Activated T-helper 2 cell treated with anti-CD3 and anti-CD28 coated beads, Interferon-gamma antibody, Interleukin-2, Interleukin-4, amounts not matched to agents 10 μg/mL and 5 μg/mL and 100 μg/mL, durations not matched to agents 14 hours and 24 hours and 36 hours (primary cell): Measurements from ENCODE around the gene UBTD2. TPM values are rescaled to one million over a fixed set of nuclear protein-coding genes. Genes with fewer than 3 reads are reported as not detected.

Experiments used
- DNase-seq: peaks from one replicate; pipeline ENCODE4 v3.0.0; 2021; ENCODE audit warnings: low spot score
- H3K27ac Mint-ChIP-seq: one replicate; pipeline ENCODE4 v1.8.0; 2021; ENCODE audit warnings: mixed read lengths
- H3K27me3 Mint-ChIP-seq: one replicate; pipeline ENCODE4 v1.8.0; 2021; ENCODE audit warnings: low read depth, mixed read lengths
- H3K36me3 Mint-ChIP-seq: one replicate; pipeline ENCODE4 v1.8.0; 2021; ENCODE audit warnings: low read depth, mixed read lengths
- H3K4me1 Mint-ChIP-seq: one replicate; pipeline ENCODE4 v1.8.0; 2021; ENCODE audit warnings: low read depth, mixed read lengths
- H3K4me3 Mint-ChIP-seq: one replicate; pipeline ENCODE4 v1.8.0; 2021; ENCODE audit warnings: low read depth, mild to moderate bottlenecking, moderate library complexity, mixed read lengths
- H3K9me3 Mint-ChIP-seq: one replicate; pipeline ENCODE4 v1.8.0; 2021; ENCODE audit warnings: mixed read lengths
- intact Hi-C: fragments of 100-400 bp; cut with micrococcal nuclease; formaldehyde crosslinking; loops from one replicate; pipeline ENCODE4 v1.15.1; 2023
- total RNA-seq: library from RNA; stranded (reverse); gene quantifications from 2 replicates; pipeline ENCODE4 v1.2.3, GENCODE V29; 2022

UBTD2 gene
- total RNA-seq, 1 donor from 2014 or later = 6.6 TPM

GRCh38 chr5:172266676-172267092, 16.9 kb downstream of the UBTD2 start:
- DNase-seq = no peak
- no peak overlapping the region for H3K4me3 Mint-ChIP-seq
- no peaks in the 10 kb centered on the region for H3K27me3 Mint-ChIP-seq
- no peak overlapping the region for H3K27ac Mint-ChIP-seq
- intact Hi-C loops = no loop called here
- peaks cover 4% of the 10 kb centered on the region for H3K4me1 Mint-ChIP-seq
- peaks cover 5% of the 10 kb centered on the region for H3K36me3 Mint-ChIP-seq
- no peaks in the 10 kb centered on the region for H3K9me3 Mint-ChIP-seq

GRCh38 chr5:172266071-172266675, 17.4 kb downstream of the UBTD2 start:
- no peaks in the 10 kb centered on the region for H3K9me3 Mint-ChIP-seq
- no peaks in the 10 kb centered on the region for H3K27me3 Mint-ChIP-seq
- no peak overlapping the region for H3K4me3 Mint-ChIP-seq
- H3K36me3 Mint-ChIP-seq = peaks cover 5% of the 10 kb centered on the region
- no peak for DNase-seq
- intact Hi-C loops = no loop called here
- peaks cover 4% of the 10 kb centered on the region for H3K4me1 Mint-ChIP-seq
- no peak overlapping the region for H3K27ac Mint-ChIP-seq

- Mint-ChIP-seq H3K4me3 (no peak overlapping the region), H3K4me1 (peaks cover 4% of the 10 kb centered on the region), H3K36me3 (peaks cover 9% of the 10 kb centered on the region), H3K9me3 (peaks cover 4% of the 10 kb centered on the region), H3K27me3 (no peaks in the 10 kb centered on the region), H3K27ac (no peak overlapping the region)
- intact Hi-C loops = no loop called here
- no peak for DNase-seq
Measured at GRCh38 chr5:172264815-172265395, 18.7 kb downstream of the UBTD2 start.

- H3K27me3 Mint-ChIP-seq = no peaks in the 10 kb centered on the region
- H3K4me1 Mint-ChIP-seq = no peaks in the 10 kb centered on the region
- H3K9me3 Mint-ChIP-seq = peaks cover 42% of the 10 kb centered on the region
- H3K27ac Mint-ChIP-seq = no peak overlapping the region
- no peak overlapping the region for H3K4me3 Mint-ChIP-seq
- no peak for DNase-seq
- intact Hi-C loops = no loop called here
- peaks cover 48% of the 10 kb centered on the region for H3K36me3 Mint-ChIP-seq
Measured at GRCh38 chr5:172255444-172255843, 28.1 kb downstream of the UBTD2 start.

GRCh38 chr5:172252501-172252900, 31.1 kb downstream of the UBTD2 start:
- intact Hi-C loops = no loop called here
- no peak overlapping the region for H3K27ac Mint-ChIP-seq
- no peaks in the 10 kb centered on the region for H3K4me1 Mint-ChIP-seq
- no peak for DNase-seq
- H3K27me3 Mint-ChIP-seq = no peaks in the 10 kb centered on the region
- peaks cover 29% of the 10 kb centered on the region for H3K9me3 Mint-ChIP-seq
- H3K36me3 Mint-ChIP-seq = peaks cover 42% of the 10 kb centered on the region
- no peak overlapping the region for H3K4me3 Mint-ChIP-seq

- no peak for DNase-seq
- no peak overlapping the region for H3K4me3 Mint-ChIP-seq
- H3K4me1 Mint-ChIP-seq = no peaks in the 10 kb centered on the region
- H3K36me3 Mint-ChIP-seq = peaks cover 37% of the 10 kb centered on the region
- intact Hi-C loops = no loop called here
- peaks cover 21% of the 10 kb centered on the region for H3K9me3 Mint-ChIP-seq
- no peak overlapping the region for H3K27ac Mint-ChIP-seq
- H3K27me3 Mint-ChIP-seq = no peaks in the 10 kb centered on the region
Measured at GRCh38 chr5:172251419-172251818, 32.1 kb downstream of the UBTD2 start.

GRCh38 chr5:172248637-172249036, 34.9 kb downstream of the UBTD2 start:
- no peaks in the 10 kb centered on the region for H3K27me3 Mint-ChIP-seq
- intact Hi-C loops = no loop called here
- no peak for DNase-seq
- no peak overlapping the region for H3K27ac Mint-ChIP-seq
- peaks cover 25% of the 10 kb centered on the region for H3K36me3 Mint-ChIP-seq
- H3K9me3 Mint-ChIP-seq = peaks cover 21% of the 10 kb centered on the region
- H3K4me3 Mint-ChIP-seq = no peak overlapping the region
- no peaks in the 10 kb centered on the region for H3K4me1 Mint-ChIP-seq

- H3K27me3 Mint-ChIP-seq = no peaks in the 10 kb centered on the region
- DNase-seq = no peak
- no peak overlapping the region for H3K27ac Mint-ChIP-seq
- H3K4me1 Mint-ChIP-seq = peaks cover 2% of the 10 kb centered on the region
- H3K9me3 Mint-ChIP-seq = peaks cover 5% of the 10 kb centered on the region
- intact Hi-C loops = no loop called here
- H3K4me3 Mint-ChIP-seq = no peak overlapping the region
- H3K36me3 Mint-ChIP-seq = peaks cover 20% of the 10 kb centered on the region
Measured at GRCh38 chr5:172245703-172246125, 37.9 kb downstream of the UBTD2 start.

GRCh38 chr5:172245046-172245445, 38.5 kb downstream of the UBTD2 start:
- Mint-ChIP-seq H3K27ac (no peak overlapping the region), H3K36me3 (peaks cover 20% of the 10 kb centered on the region), H3K4me3 (no peak overlapping the region), H3K4me1 (peaks cover 2% of the 10 kb centered on the region), H3K27me3 (no peaks in the 10 kb centered on the region), H3K9me3 (peaks cover 5% of the 10 kb centered on the region)
- no peak for DNase-seq
- intact Hi-C loops = no loop called here

- DNase-seq = no peak
- H3K4me3 Mint-ChIP-seq = no peak overlapping the region
- H3K9me3 Mint-ChIP-seq = no peaks in the 10 kb centered on the region
- H3K4me1 Mint-ChIP-seq = peaks cover 13% of the 10 kb centered on the region
- peaks cover 13% of the 10 kb centered on the region for H3K36me3 Mint-ChIP-seq
- H3K27ac Mint-ChIP-seq = no peak overlapping the region
- no peaks in the 10 kb centered on the region for H3K27me3 Mint-ChIP-seq
- intact Hi-C loops = no loop called here
Measured at GRCh38 chr5:172243302-172243701, 40.3 kb downstream of the UBTD2 start.

GRCh38 chr5:172238334-172238733, 45.2 kb downstream of the UBTD2 start:
- DNase-seq = no peak
- intact Hi-C loops = loop anchor here (2.0 to 5.0 kb wide), 4 partner anchors 14 to 331 kb away; no protein-coding TSS in a partner anchor
- Mint-ChIP-seq H3K9me3 (no peaks in the 10 kb centered on the region), H3K36me3 (peaks cover 14% of the 10 kb centered on the region), H3K4me3 (no peak overlapping the region), H3K27me3 (peaks cover 6% of the 10 kb centered on the region), H3K4me1 (peaks cover 43% of the 10 kb centered on the region), H3K27ac (peak overlapping the region; percentile 68)

GRCh38 chr5:172235827-172236736, 47.5 kb downstream of the UBTD2 start:
- Mint-ChIP-seq H3K4me1 (peaks cover 41% of the 10 kb centered on the region), H3K36me3 (peaks cover 23% of the 10 kb centered on the region), H3K27me3 (peaks cover 6% of the 10 kb centered on the region), H3K4me3 (no peak overlapping the region), H3K9me3 (no peaks in the 10 kb centered on the region), H3K27ac (no peak overlapping the region)
- no peak for DNase-seq
- intact Hi-C loops = loop anchor here (5.0 kb wide), 2 partner anchors 124 to 329 kb away; no protein-coding TSS in a partner anchor
